ENCODE data around the gene PSD2. TPM values are rescaled to one million over a fixed set of nuclear protein-coding genes. Genes with fewer than 3 reads are reported as not detected.

Gene PSD2
- total RNA-seq, 1 donor from 2014 or later, result 0.15 TPM

GRCh38 chr5:139850423-139851016, 54.9 kb downstream of the PSD2 start:
- Mint-ChIP-seq H3K36me3 (ENCODE audit: low read depth, unreplicated experiment) (no peaks in the 10 kb centered on the region), H3K4me1 (ENCODE audit: unreplicated experiment) (peaks cover 22% of the 10 kb centered on the region), H3K27ac (ENCODE audit: unreplicated experiment) (no peak overlapping the region), H3K27me3 (ENCODE audit: unreplicated experiment) (peaks cover 23% of the 10 kb centered on the region), H3K4me3 (ENCODE audit: unreplicated experiment) (no peak overlapping the region), H3K9me3 (ENCODE audit: unreplicated experiment) (no peaks in the 10 kb centered on the region)
- DNase-seq (ENCODE audit: low spot score), result no peak
- no peak for TF ChIP-seq CTCF (IDR thresholded peaks at IDR 0.05; ENCODE audit: unreplicated experiment)

DNA sequence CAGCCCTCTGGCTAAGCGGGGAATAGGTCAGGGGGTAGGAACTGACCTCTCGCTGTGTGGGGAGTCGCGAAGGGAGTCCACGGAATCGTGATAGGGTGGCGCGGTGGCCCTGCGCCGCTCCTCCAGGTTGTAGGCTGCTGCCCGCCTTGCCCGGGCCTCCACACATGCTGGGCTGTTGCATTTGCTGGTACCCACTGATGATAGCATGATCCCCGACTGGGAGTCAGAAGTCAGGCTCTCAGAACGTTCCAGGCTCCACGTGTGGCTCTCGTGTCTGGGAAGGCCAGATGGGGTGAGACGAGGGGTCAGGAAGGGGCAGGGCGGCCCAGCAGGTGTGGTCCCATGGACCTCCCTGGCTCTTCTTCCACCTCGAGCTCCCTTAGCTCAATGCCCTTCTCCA, 56.0 kb downstream of the PSD2 start:
- H3K4me1 Mint-ChIP-seq (ENCODE audit: unreplicated experiment), result peaks cover 22% of the 10 kb centered on the region
- DNase-seq (ENCODE audit: low spot score), result no peak
- no peak overlapping the region for H3K4me3 Mint-ChIP-seq (ENCODE audit: unreplicated experiment)
- H3K36me3 Mint-ChIP-seq (ENCODE audit: low read depth, unreplicated experiment), result no peaks in the 10 kb centered on the region
- peaks cover 19% of the 10 kb centered on the region for H3K27me3 Mint-ChIP-seq (ENCODE audit: unreplicated experiment)
- no peak for TF ChIP-seq CTCF (IDR thresholded peaks at IDR 0.05; ENCODE audit: unreplicated experiment)
- no peak overlapping the region for H3K27ac Mint-ChIP-seq (ENCODE audit: unreplicated experiment)
- no peaks in the 10 kb centered on the region for H3K9me3 Mint-ChIP-seq (ENCODE audit: unreplicated experiment)

DNA sequence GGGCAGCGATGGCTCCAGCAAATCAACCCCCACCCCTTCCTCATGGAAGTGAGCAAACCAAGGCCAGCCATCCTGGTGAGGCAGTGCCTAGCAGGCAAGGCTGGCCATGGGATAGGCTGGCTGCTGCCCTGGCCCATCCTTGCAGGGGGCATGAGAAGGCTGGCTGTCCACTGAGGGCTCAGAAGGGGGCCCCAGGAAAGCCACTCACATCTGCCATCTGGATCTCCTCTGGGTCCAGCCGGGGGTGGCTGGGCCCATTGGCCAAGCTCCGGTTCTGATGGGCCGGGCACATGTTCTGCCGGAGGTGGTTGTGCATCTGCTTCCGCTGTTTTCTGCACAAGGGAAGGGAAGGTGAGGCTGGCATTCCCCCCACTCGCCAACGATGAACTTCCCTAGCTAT, 57.1 kb downstream of the PSD2 start:
- Mint-ChIP-seq H3K4me1 (ENCODE audit: unreplicated experiment) (peaks cover 22% of the 10 kb centered on the region), H3K36me3 (ENCODE audit: low read depth, unreplicated experiment) (no peaks in the 10 kb centered on the region), H3K9me3 (ENCODE audit: unreplicated experiment) (no peaks in the 10 kb centered on the region), H3K27ac (ENCODE audit: unreplicated experiment) (no peak overlapping the region), H3K27me3 (ENCODE audit: unreplicated experiment) (peaks cover 18% of the 10 kb centered on the region), H3K4me3 (ENCODE audit: unreplicated experiment) (no peak overlapping the region)
- DNase-seq (ENCODE audit: low spot score), result no peak
- no peak for TF ChIP-seq CTCF (IDR thresholded peaks at IDR 0.05; ENCODE audit: unreplicated experiment)

DNA sequence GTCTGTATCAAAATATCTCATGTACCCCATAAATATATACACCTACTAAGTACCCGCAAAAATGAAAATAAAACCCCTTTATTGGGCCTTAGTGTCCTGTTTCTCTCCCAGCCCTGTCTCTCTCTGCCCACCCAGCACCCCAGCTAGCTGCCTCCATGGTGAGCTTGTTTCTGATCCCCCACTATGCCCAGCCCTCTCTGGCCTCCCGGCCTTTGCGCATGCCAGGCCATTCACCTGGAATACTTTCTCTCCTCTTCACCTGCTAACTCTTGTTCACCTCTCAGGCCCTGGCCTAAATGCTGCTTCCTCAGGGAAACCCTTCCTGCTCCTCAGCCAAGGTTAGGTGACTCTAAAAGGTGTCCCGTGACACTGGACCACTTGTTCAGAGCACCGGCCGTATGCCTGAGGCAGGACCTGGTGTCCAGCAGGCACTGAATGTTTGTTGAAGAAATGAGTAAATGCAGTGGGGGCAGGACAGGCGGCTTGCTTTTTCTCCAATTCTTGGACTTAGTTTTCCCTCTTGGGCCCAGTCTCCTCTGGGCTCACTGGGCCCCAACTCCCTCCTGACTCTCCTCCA, 58.5 kb downstream of the PSD2 start:
- H3K4me3 Mint-ChIP-seq (ENCODE audit: unreplicated experiment), result no peak overlapping the region

More for the DNA sequence above, 58.5 kb downstream of the PSD2 start:
- no peaks in the 10 kb centered on the region for H3K36me3 Mint-ChIP-seq (ENCODE audit: low read depth, unreplicated experiment)
- no peak for TF ChIP-seq CTCF (IDR thresholded peaks at IDR 0.05; ENCODE audit: unreplicated experiment)
- peaks cover 15% of the 10 kb centered on the region for H3K27me3 Mint-ChIP-seq (ENCODE audit: unreplicated experiment)
- DNase-seq (ENCODE audit: low spot score), result no peak
- peaks cover 18% of the 10 kb centered on the region for H3K4me1 Mint-ChIP-seq (ENCODE audit: unreplicated experiment)
- no peaks in the 10 kb centered on the region for H3K9me3 Mint-ChIP-seq (ENCODE audit: unreplicated experiment)
- H3K27ac Mint-ChIP-seq (ENCODE audit: unreplicated experiment), result no peak overlapping the region

Data from endothelial cell (in vitro differentiated cells).